SK-N-SH (cell line): Measurements from ENCODE around the gene PHC2. TPM values are rescaled to one million over a fixed set of nuclear protein-coding genes. Genes with fewer than 3 reads are reported as not detected.

Experiments
- CTCF ChIA-PET: fragments of 300-600, 350-600 bp; formaldehyde crosslinking; extraction: SDS; loops from one replicate; lab custom pipeline; 2021; lab: Yijun Ruan, JAX
- POLR2A ChIA-PET: fragments of 350-600 bp; sonication (Branson Sonifier 250); formaldehyde crosslinking; extraction: SDS; loops from one replicate; lab custom pipeline; 2020; ENCODE audit warnings: antibody characterized with exemption, inconsistent platforms; lab: Yijun Ruan, JAX
- DNase-seq: peaks from one replicate; pipeline ENCODE4 v3.0.0; 2012
- H2AFZ ChIP-seq: fragments of 200-600 bp; sonication (generic); 2 replicates; pipeline ENCODE4 v1.8.1; 2016; ENCODE audit warnings: antibody characterized with exemption, mild to moderate bottlenecking, low read depth
- H3F3A ChIP-seq: fragments of 200-600 bp; sonication (generic); replicated peaks from 2 replicates; pipeline ENCODE3; 2016; ENCODE audit warnings: antibody characterized with exemption, mild to moderate bottlenecking; ENCODE audit not compliant: insufficient read depth
- H3K27ac ChIP-seq, 2 experiments: fragments of 200-500 bp in 1 of 2; fragments of 200-600 bp in 1 of 2; sonication (Bioruptor generic) in 1 of 2; sonication (generic), shearing (Covaris generic) in 1 of 2; 2 replicates each; pipeline versions ENCODE4 v1.5.1 to v1.6.1; 2014 to 2016; ENCODE audit warnings: low read depth in 2 of 2, inconsistent platforms in 1 of 2, low read length in 1 of 2, mild to moderate bottlenecking in 1 of 2, mixed read lengths in 1 of 2
- H3K27me3 ChIP-seq: fragments of 200-600 bp; sonication (generic), shearing (Covaris generic); 2 replicates; pipeline ENCODE4 v1.6.1; 2016; ENCODE audit warnings: mixed run types; ENCODE audit not compliant: insufficient read depth
- H3K36me3 ChIP-seq, 2 experiments: fragments of 200-500 bp in 1 of 2; fragments of 200-600 bp in 1 of 2; sonication (Bioruptor generic) in 1 of 2; sonication (generic) in 1 of 2; replicated peaks in 1 of 2; 2 replicates each; pipeline versions ENCODE3 to v1.5.1; 2014 to 2016; ENCODE audit warnings: low read length in 1 of 2, mild to moderate bottlenecking in 1 of 2; ENCODE audit not compliant: insufficient read depth in 2 of 2, control insufficient read depth in 1 of 2
- H3K4me1 ChIP-seq, 2 experiments: fragments of 200-500 bp in 1 of 2; fragments of 200-600 bp in 1 of 2; sonication (Bioruptor generic) in 1 of 2; sonication (generic), shearing (Covaris generic) in 1 of 2; 2 replicates each; pipeline versions ENCODE4 v1.5.1 to v1.6.1; 2014 to 2016; ENCODE audit warnings: low read depth in 1 of 2, low read length in 1 of 2, mixed run types in 1 of 2; ENCODE audit not compliant: insufficient read depth in 2 of 2, control insufficient read depth in 1 of 2
- H3K4me2 ChIP-seq: fragments of 200-600 bp; sonication (generic), shearing (Covaris generic); 2 replicates; pipeline ENCODE4 v1.6.1; 2017; ENCODE audit warnings: mixed run types
- H3K4me3 ChIP-seq, 2 experiments: fragments of 200-500 bp in 1 of 2; fragments of 200-600 bp in 1 of 2; sonication (Bioruptor generic) in 1 of 2; sonication (generic), shearing (Covaris generic) in 1 of 2; 2 replicates each; pipeline versions ENCODE4 v1.5.1 to v1.8.1; 2014 to 2016; ENCODE audit warnings: low read depth in 2 of 2, inconsistent platforms in 1 of 2, low read length in 1 of 2, mild to moderate bottlenecking in 1 of 2, mixed read lengths in 1 of 2, moderate library complexity in 1 of 2
- H3K79me2 ChIP-seq: fragments of 200-600 bp; sonication (generic); 2 replicates; pipeline ENCODE4 v1.8.1; 2017; ENCODE audit warnings: mild to moderate bottlenecking; ENCODE audit not compliant: insufficient read depth
- H3K9ac ChIP-seq: fragments of 200-600 bp; sonication (generic); 2 replicates; pipeline ENCODE4 v1.6.1; 2017; ENCODE audit warnings: mixed run types
- H3K9me2 ChIP-seq: fragments of 200-600 bp; sonication (generic); 2 replicates; pipeline ENCODE4 v1.6.1; 2017; ENCODE audit warnings: mixed run types
- H3K9me3 ChIP-seq: fragments of 200-600 bp; sonication (generic); 2 replicates; pipeline ENCODE4 v1.6.1; 2017; ENCODE audit warnings: mixed run types, mild to moderate bottlenecking, moderate library complexity
- H4K20me1 ChIP-seq: fragments of 200-600 bp; sonication (generic); 2 replicates; pipeline ENCODE4 v1.6.1; 2017; ENCODE audit warnings: mild to moderate bottlenecking, mixed run types; ENCODE audit not compliant: insufficient read depth
- ELF1 ChIP-seq: IDR thresholded peaks from 2 replicates; pipeline ENCODE4 v1.4.0; 2012
- EP300 ChIP-seq, 2 experiments: IDR thresholded peaks; 2 replicates each; pipeline versions ENCODE4 v1.4.0 to v1.6.1; 2012; ENCODE audit warnings: borderline replicate concordance in 1 of 2, low read depth in 1 of 2, low read length in 1 of 2
- FOSL2 ChIP-seq: IDR thresholded peaks from 2 replicates; pipeline ENCODE4 v1.4.0; 2012; ENCODE audit warnings: low read depth, mild to moderate bottlenecking, moderate library complexity, borderline replicate concordance
- FOXJ3 ChIP-seq: sonication (generic); formaldehyde crosslinking; IDR thresholded peaks from 2 replicates; pipeline ENCODE4 v1.5.1; 2020; ENCODE audit warnings: mild to moderate bottlenecking, missing genetic modification reagents
- MXI1 ChIP-seq: IDR thresholded peaks from 2 replicates; pipeline ENCODE4 v1.6.1; 2012; ENCODE audit warnings: mild to moderate bottlenecking, low read depth, low read length, improper control_type of control experiment
- NRF1 ChIP-seq: IDR thresholded peaks from 2 replicates; pipeline ENCODE4 v1.6.1; 2012; ENCODE audit warnings: low read depth, mild to moderate bottlenecking, low read length
- POLR2AphosphoS5 ChIP-seq: IDR thresholded peaks from 2 replicates; pipeline ENCODE4 v1.6.1; 2012; ENCODE audit warnings: low read depth, low read length
- RCOR1 ChIP-seq: fragments of 150-350 bp; IDR thresholded peaks from 2 replicates; pipeline ENCODE4 v1.6.1; 2017; ENCODE audit warnings: antibody characterized with exemption, low read length
- RXRA ChIP-seq: IDR thresholded peaks from 2 replicates; pipeline ENCODE4 v1.4.0; 2012; ENCODE audit warnings: low read depth, mild to moderate bottlenecking, borderline replicate concordance
- SIN3A ChIP-seq: IDR thresholded peaks from 2 replicates; pipeline ENCODE4 v1.6.1; 2012; ENCODE audit warnings: low read depth, mild to moderate bottlenecking, low read length, moderate library complexity, borderline replicate concordance
- SMC3 ChIP-seq: IDR thresholded peaks from 2 replicates; pipeline ENCODE4 v1.6.1; 2012; ENCODE audit warnings: low read depth, low read length, improper control_type of control experiment
- TCF12 ChIP-seq: IDR thresholded peaks from 2 replicates; pipeline ENCODE4 v1.4.0; 2012
- TEAD4 ChIP-seq: IDR thresholded peaks from 2 replicates; pipeline ENCODE4 v1.4.0; 2012; ENCODE audit warnings: mild to moderate bottlenecking, borderline replicate concordance; ENCODE audit not compliant: insufficient read depth
- USF2 ChIP-seq: fragments of 150-350 bp; IDR thresholded peaks from 2 replicates; pipeline ENCODE4 v1.6.1; 2017; ENCODE audit warnings: antibody characterized with exemption, low read length, low read depth, borderline replicate concordance
- YY1 ChIP-seq: IDR thresholded peaks from 2 replicates; pipeline ENCODE4 v1.4.0; 2012; ENCODE audit warnings: low read depth, mild to moderate bottlenecking
- whole genome bisulfite sequencing: methylation state at CpG from one replicate; pipeline ENCODE4 v1.1.6; 2017; ENCODE audit warnings: low lambda C conversion rate; 5-methylcytosine and 5-hydroxymethylcytosine counted together
- polyA plus RNA-seq, 3 experiments: library from polyadenylated mRNA; depleted of rRNA; stranded (reverse); fragments of >200 nt; gene quantifications; 2 replicates each; pipeline ENCODE4 v1.2.3, GENCODE V29; 2012
- TF ChIP-seq, protein P1 (sequence below): IDR thresholded peaks from 2 replicates; pipeline ENCODE4 v1.6.1; 2012; ENCODE audit warnings: mild to moderate bottlenecking, low read depth, low read length, moderate library complexity
- TF ChIP-seq, protein P2 (sequence below): fragments of 200-600 bp; sonication (generic); IDR thresholded peaks from 2 replicates; pipeline ENCODE4 v1.6.1; 2017; ENCODE audit warnings: antibody characterized with exemption, mild to moderate bottlenecking, moderate library complexity
- TF ChIP-seq, protein P3 (sequence below): fragments of 150-350 bp; IDR thresholded peaks from 2 replicates; pipeline ENCODE4 v1.6.1; 2016; ENCODE audit warnings: mild to moderate bottlenecking, low read depth, low read length

PHC2 gene
- polyA plus RNA-seq, 1 of the 3 experiments (the other 2 are of a cell fraction) = 98.7 TPM

DNA sequence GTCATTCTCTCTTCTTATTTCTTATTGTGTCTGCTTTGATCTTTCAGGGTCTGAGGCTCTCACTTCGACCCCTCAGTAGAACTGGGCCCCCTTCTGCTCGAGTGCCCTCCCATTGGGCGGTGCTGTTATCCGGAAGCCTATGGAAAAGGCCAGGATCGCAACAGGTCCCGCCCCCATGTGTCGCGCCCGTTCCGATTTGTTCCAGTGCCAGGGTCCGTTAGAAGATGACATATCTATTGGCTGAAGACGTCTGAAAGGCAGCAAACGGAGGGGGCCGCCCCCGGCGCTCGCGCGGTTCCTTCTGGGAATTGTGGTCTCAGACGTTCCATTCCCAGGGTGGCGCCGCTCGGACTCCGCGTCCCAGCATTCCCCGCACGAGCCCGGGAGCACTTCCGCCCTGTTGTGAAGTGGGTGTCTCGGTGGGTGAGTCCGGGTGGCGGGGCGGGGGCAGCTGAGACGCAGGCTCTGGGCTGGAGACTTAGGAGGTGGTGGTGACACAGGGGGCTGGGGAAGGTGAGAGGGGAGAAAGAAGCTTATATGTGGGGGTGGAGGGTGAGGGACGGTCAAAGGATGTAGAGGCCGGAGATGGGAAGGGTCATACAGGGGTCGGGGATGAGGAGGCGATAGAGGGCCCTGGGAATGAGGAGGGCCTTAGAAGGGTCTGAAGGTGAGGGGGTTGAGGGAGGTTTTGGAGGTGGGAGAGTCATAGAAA is 41.5 kb upstream of the PHC2 start, which contains the start of gene ZSCAN20 (continued):
- TF ChIP-seq POLR2AphosphoS5 (peak; percentile 77), RXRA (no peak), ELF1 (peak; percentile 91), NRF1 (no peak), RCOR1 (peak; percentile 47), SMC3 (no peak), FOSL2 (no peak)
- TF ChIP-seq, protein P1, sequence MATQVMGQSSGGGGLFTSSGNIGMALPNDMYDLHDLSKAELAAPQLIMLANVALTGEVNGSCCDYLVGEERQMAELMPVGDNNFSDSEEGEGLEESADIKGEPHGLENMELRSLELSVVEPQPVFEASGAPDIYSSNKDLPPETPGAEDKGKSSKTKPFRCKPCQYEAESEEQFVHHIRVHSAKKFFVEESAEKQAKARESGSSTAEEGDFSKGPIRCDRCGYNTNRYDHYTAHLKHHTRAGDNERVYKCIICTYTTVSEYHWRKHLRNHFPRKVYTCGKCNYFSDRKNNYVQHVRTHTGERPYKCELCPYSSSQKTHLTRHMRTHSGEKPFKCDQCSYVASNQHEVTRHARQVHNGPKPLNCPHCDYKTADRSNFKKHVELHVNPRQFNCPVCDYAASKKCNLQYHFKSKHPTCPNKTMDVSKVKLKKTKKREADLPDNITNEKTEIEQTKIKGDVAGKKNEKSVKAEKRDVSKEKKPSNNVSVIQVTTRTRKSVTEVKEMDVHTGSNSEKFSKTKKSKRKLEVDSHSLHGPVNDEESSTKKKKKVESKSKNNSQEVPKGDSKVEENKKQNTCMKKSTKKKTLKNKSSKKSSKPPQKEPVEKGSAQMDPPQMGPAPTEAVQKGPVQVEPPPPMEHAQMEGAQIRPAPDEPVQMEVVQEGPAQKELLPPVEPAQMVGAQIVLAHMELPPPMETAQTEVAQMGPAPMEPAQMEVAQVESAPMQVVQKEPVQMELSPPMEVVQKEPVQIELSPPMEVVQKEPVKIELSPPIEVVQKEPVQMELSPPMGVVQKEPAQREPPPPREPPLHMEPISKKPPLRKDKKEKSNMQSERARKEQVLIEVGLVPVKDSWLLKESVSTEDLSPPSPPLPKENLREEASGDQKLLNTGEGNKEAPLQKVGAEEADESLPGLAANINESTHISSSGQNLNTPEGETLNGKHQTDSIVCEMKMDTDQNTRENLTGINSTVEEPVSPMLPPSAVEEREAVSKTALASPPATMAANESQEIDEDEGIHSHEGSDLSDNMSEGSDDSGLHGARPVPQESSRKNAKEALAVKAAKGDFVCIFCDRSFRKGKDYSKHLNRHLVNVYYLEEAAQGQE = 0 out of 2 replicates have a peak, but pooled peaks have one; percentile 32

- Histone ChIP-seq H3K79me2 (peaks cover 20% of the 10 kb centered on the region), H3K27ac (peak overlapping the region in 1 of 2 experiments; percentile 74; a peak in 1 of 4 replicates), H4K20me1 (no peaks in the 10 kb centered on the region), H3K9me2 (no peaks in the 10 kb centered on the region), H3K36me3 (no peaks in the 10 kb centered on the region), H3K4me2 (no peak overlapping the region), H3K9me3 (no peaks in the 10 kb centered on the region), H3F3A (peaks cover 16% of the 10 kb centered on the region), H3K4me1 (peaks cover 18 to 26% of the 10 kb centered on the region in 2 experiments), H3K4me3 (no peak overlapping the region), H3K9ac (no peak overlapping the region), H3K27me3 (no peaks in the 10 kb centered on the region), H2AFZ (peak overlapping the region; percentile 98)
- WGBS = 96% methylated on average over 4 of the region's 4 CpGs
- POLR2A ChIA-PET = no interaction called here
- CTCF ChIA-PET = interaction anchor here (0.6 to 7.9 kb wide), 41 partner anchors 9 to 383 kb away, joined by 3 to 107 read pairs (median 5); partner anchors contain the start of gene A3GALT2
- DNase-seq = no peak
- TF ChIP-seq ELF1 (no peak), SMC3 (no peak), FOXJ3 (no peak), RXRA (no peak), USF2 (no peak), TCF12 (no peak), YY1 (no peak), SIN3A (no peak), TEAD4 (no peak), MXI1 (no peak), EP300 (IDR thresholded peaks at IDR 0.05; ENCODE audit: borderline replicate concordance in 1 of 2, low read depth in 1 of 2, low read length in 1 of 2) (no peak)
- TF ChIP-seq, protein P2, sequence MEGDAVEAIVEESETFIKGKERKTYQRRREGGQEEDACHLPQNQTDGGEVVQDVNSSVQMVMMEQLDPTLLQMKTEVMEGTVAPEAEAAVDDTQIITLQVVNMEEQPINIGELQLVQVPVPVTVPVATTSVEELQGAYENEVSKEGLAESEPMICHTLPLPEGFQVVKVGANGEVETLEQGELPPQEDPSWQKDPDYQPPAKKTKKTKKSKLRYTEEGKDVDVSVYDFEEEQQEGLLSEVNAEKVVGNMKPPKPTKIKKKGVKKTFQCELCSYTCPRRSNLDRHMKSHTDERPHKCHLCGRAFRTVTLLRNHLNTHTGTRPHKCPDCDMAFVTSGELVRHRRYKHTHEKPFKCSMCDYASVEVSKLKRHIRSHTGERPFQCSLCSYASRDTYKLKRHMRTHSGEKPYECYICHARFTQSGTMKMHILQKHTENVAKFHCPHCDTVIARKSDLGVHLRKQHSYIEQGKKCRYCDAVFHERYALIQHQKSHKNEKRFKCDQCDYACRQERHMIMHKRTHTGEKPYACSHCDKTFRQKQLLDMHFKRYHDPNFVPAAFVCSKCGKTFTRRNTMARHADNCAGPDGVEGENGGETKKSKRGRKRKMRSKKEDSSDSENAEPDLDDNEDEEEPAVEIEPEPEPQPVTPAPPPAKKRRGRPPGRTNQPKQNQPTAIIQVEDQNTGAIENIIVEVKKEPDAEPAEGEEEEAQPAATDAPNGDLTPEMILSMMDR = no peak
- TF ChIP-seq, protein P1 = no peak
- TF ChIP-seq, protein P3, sequence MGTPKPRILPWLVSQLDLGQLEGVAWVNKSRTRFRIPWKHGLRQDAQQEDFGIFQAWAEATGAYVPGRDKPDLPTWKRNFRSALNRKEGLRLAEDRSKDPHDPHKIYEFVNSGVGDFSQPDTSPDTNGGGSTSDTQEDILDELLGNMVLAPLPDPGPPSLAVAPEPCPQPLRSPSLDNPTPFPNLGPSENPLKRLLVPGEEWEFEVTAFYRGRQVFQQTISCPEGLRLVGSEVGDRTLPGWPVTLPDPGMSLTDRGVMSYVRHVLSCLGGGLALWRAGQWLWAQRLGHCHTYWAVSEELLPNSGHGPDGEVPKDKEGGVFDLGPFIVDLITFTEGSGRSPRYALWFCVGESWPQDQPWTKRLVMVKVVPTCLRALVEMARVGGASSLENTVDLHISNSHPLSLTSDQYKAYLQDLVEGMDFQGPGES = no peak
These were observed 40.5 kb upstream of the PHC2 start for GRCh38 chr1:33471416-33471815.
